Middle frontal gyrus (tissue), 1 donor: ENCODE data around the gene CT55.
"Not testable (repeated sequence)": the region's sequence is repeated elsewhere in the genome, so short reads cannot be mapped to it uniquely, and the experiment has no call there.

ENCODE experiments used
- DNase-seq: peaks from one replicate; pipeline ENCODE4 v3.0.0-alpha.2; 2015; ENCODE audit warnings: low spot score; ENCODE audit errors: extremely low spot score

The CT55 gene, protein sequence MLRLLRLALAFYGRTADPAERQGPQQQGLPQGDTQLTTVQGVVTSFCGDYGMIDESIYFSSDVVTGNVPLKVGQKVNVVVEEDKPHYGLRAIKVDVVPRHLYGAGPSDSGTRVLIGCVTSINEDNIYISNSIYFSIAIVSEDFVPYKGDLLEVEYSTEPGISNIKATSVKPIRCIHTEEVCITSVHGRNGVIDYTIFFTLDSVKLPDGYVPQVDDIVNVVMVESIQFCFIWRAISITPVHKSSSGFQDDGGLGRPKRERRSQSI

DNA sequence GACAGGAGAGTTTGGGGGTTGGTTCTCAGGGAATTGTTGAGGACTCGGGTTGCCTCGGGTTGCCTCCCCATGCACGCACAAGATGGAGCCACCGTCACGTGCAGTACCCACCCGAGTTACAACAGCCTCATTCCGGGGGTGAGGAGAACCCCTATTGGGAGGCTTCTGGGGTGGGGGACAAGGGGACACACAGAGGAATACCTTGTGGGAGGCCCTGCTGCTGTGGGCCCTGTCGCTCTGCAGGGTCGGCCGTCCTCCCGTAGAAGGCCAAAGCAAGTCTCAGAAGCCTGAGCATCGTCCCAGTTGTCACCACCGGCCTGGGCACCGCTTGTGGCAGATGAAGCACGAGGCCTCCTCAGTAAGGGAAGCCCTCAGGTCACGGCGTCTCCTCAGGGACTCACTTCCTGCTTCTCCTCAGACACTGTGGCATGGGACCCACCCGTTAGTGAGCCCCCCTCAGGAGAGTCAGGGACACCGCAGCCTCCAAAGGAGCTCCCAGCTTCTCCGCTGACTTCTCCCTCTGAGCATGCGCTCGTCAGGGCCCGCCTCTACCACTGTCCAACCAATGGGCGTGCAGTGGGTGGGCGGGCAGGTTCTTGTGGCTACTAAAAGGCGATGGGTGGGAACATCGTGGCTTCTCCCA is at the start of gene CT55:
Gene CT55, minus strand, starts transcription at position 522 of the 643 bp plus-strand sequence. Its CDS starts 227 bp downstream, at position 295.
- no peak for DNase-seq

DNA sequence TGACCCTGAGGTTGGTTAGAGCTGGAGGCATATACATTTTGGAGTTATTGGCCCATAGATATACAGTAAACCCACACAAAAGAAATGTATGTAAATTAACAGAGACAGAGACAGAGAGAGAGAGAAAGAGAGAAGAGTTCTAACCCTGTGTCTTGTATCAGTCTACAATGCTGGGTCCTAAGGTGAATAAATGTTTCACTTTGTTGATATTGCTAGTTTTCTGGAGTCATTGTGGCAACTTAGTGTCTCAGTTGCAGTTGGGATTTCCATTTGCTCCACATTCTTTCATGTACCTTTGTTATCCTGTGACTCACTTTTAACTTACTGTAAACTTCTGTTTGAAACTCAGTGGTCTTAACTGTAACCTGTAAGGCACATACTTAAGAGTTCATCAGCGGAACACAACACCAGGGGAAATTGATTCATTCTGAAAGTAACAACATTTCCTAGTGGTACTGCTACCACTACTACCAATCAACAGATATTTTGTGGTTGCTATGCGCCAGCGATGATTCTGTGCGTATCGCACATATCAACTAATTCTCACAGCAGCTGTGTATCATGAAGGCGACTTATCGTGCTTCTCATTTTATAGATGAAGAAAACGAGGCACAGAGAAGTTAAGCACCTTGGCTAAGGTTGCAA is 42.1 kb upstream of the CT55 start:
- no peak for DNase-seq

DNA sequence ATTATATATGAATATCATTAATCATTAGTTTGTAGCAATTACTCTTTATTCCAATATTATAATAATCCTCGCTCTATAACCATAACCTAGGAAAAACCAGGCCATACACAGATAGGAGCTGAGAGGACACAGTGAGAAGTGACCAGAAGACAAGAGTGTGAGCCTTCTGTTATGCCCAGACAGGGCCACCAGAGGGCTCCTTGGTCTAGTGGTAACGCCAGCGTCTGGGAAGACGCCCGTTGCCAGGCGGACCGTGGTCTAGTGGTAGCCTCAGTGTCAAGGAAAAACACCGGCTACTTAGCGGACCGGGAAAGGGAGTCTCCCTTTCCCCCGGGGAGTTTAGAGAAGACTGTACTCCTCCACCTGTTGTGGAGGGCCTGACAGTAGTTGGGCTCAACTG is 35.2 kb upstream of the CT55 start:
- not testable (repeated sequence) for DNase-seq

DNA sequence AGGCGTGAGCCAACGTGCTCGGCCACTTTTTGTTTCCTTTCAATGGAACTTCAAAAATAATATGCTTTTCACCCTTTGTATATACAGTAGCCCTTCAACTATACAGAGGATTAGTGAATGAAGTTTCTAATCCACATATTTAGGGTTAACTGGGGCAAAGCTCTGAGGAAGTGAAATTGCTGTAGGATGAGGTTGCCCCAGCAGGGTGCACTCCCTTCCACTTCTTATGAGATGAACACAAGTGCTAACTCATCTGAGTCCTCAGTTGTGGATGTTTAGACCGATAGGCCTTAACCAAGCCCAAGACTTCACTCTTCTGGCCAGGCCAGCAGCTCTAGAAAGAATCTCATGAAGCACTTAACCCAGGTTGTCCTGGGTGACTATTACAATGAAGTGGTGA is 29.1 kb upstream of the CT55 start:
- DNase-seq: no peak

DNA sequence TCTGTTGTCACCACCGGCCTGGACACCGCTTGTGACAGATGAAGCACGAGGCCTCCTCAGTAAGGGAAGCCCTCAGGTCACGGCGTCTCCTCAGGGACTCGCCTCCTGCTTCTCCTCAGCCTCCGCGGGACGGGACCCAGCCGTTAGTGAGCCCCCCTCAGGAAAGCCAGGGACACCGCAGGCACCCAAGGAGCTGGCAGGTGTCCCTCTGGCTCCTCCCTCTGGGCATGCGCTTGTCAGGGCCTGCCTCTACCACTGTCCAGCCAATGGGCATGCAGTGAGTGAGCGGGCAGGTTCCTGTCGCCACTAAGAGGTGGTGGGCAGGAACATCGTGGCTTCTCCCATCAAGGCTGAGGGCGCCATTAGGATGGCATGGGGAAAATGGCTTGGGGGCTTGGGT is 23.5 kb upstream of the CT55 start:
- no peak for DNase-seq

DNA sequence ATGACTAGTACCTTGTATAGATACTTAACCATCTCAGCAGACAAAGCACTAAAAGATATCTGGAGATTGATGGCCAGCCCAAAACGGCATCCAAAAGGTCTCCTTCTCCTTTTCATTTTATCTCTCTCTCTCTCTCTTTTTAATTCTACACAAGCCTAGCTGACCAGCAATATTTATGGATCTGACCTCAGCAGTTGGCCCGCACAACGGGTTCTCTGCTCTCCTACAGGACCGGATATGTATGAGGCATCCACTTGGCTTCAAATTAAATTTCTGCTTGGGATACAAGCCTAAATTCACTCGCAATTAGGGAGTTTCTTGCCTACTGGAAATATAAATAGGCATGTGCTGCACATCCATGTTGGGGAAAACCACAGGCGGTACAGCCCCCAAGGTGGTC is 22.5 kb upstream of the CT55 start:
- no peak for DNase-seq

DNA sequence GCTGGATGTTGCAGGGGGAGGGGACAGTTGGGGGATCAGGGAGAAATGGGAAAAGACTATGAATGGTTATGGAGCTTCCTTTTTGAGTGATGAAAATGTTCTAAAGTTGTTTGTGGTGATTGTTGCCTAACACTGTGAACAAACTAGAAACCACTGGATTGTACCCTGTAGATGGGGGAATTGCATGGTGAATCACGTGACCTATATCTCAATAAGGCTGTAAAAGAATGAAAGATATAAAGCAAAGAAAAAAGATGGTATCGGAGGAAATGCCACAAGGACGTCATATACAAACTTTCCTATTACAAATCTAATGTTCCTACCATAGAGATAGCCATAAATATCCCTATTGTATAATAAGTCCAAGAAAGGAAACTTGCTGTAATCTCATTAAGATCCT is 20.6 kb upstream of the CT55 start:
- DNase-seq: no peak

DNA sequence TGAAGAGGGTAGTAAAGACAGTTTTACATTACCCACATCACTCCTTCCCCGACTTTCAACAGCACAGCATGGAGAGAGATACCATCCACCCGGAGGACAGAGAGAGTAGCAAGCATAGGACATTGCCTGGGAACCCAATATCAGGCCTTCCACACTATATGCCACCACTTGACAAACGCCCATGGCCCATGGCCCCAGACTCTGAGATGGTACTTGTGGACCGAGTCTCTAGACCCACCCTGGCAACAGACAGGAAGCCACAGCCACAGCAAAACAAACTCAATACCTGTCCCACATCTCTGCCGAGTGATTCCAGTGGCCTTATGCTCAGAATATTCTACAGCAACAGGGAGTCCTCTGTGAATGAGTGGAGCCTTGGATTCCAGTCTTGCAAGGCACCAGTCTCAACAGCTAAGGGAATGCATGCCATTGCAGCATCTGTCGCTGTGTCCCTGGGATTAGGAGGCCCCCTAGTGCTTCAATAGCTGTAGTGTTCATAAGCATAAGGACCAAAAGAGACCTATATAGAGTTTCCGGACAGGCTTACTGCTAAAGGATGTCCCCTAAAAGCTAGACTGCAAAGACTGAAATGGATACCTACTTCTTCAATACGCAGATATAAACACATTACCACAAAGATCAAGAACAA is 14.7 kb upstream of the CT55 start:
- no peak for DNase-seq

DNA sequence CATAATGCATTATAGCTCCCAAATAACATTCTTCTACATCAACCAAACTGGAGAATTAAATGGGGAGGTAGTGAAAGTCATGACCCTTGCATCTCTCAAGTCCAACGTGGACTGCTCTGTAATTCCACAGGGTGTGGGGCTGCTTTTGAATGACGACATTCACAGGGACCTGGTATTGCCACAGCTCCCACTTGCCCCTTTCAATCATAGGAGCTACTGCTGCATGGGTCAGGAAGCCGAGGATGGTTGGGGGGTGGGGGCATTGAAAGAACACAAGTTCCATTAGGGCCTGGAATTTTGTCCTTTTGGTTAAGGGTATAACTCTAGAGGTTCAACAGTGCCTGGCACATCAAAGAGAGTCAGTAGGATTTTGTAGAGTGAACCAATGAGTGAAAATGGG is 7.4 kb upstream of the CT55 start:
- DNase-seq: no peak

DNA sequence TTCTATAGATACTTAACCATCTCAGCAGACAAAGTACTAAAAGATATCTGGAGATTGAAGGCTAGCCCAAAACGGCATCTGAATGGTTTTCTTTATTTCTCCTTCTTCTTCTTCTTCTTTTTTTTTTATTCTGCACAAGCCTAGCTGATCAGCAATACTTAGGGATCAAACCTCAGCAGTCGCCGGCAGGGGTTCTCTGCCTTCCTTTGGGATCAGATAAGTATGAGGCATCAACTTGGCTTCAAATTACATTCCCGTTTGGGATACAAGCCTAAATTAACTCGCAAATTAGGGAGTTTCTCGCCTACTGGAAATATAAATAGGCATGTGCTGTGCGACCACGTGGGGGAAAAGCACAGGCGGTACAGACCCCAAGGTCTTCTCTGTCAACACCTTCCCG is 730 bp downstream of the CT55 start:
- DNase-seq: no peak

DNA sequence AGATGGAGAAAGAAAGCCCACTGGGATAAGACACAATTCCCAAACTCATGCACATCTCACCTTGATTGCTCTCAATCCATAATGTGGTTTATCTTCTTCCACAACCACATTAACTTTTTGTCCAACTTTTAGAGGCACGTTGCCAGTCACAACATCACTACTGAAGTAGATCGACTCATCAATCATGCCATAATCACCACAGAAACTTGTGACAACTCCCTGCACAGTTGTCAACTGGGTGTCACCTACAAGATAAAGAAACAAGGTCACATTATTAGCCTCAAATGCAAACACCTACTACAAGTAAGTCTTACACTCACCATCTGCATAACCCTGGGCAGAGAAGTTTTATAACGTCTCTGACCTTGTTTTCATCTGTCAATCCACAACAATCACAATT is 1.7 kb downstream of the CT55 start:
- not testable (repeated sequence) for DNase-seq

DNA sequence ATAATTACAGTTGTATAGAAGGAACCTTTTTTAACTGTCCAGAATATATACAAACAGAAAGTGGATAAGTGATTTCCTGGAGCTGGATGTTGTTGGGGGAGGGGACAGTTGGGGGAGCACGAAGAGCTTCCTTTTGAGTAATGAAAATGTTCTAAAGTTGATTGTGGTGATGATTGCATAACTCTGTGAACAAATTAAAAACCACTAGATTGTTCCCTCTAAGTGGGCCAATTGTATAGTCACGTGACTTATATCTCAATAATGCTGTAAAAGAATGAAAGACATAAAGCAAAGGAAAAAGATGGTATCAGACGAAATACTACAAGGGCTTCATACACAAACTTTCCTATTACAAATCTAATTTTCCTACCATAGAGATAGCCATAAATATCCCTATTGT is 2.7 kb downstream of the CT55 start:
- no peak for DNase-seq

DNA sequence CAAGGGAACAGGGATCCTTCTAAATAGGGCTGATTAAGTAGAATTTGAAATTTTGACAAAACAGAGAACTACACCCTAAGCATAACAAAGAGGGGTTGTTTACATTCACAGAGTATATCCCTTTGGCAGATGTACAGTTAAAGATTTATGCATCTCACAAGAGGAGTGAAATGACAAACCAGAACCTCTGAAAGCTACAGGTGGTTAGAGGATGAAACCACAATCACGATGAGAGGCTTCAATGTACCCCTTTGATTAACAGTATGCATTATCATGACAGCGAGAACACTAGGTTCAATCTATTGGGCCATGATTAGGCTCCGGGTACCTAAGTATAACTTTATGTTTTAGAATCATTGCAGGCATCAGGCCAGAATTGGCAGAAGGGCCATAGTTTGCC is 16.5 kb downstream of the CT55 start:
- DNase-seq: not testable (repeated sequence)

DNA sequence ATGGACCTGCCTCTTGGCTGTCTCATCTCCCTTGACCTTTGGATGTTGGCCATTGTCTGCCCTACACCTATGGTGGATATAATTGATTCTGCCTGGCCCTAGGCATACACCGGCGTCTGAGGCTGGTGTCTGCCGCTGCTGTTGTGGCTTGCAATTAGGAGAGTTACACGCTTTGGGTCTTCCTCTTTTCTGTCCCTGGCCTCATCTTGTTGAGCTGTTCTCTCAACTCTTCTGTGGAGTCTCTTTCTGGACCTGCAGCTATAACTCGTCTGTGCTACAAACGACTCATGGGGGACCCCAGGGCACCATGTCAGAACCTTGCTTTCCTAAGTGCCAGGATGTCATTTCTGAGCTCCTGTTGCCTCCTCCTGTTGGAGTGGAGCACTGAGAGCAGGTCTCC is 45.1 kb downstream of the CT55 start:
- DNase-seq: not testable (repeated sequence)

DNA sequence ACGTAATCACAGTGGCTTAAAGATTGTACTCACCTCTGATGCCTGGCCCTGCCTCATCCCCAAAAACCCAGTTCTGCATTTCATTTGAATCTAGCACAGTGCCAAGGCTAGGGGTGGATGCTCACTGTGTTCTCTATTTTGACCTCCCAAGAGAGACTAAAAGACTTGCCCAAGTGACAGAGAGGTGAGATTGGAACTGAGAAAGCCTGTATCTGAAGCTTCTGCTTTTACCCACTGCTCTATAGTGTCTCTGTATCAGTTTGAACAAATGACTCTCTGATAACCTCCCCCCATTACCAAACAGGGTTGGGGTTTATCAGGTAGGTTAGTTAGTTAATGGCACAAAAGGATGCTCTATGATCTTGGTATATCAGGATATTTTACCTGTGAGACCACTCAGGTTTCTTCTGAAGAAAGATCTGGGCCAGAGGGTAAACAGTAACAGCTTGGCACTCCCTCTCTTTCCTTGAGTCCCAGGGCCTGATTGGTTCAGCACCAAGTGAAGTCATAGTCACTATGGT is 51.1 kb downstream of the CT55 start, which contains the start of gene ETDB:
Gene ETDB, minus strand, starts transcription at position 471 of the 521 bp plus-strand sequence. CDS start 1,265 bp downstream, outside the sequence.
- DNase-seq: not testable (repeated sequence)

DNA sequence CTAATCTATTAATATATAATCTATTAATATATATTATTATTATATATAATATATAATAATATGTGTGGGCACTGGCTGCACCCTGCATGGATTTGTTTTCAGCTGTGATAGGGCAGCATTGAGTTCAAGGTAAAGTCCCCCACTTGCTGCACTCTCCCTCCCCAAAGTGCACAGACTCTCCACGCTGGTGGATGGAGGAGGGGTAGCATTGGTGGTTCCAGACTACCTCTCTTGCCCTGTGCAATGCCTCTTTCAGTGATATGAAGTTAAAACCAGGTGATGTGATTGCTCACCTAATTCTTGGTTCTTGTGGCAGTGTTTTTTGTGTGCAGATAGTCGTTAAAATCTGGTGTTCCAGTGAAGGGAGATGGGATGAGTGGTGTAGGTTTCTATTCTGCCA is 55.1 kb downstream of the CT55 start:
- DNase-seq: not testable (repeated sequence)

DNA sequence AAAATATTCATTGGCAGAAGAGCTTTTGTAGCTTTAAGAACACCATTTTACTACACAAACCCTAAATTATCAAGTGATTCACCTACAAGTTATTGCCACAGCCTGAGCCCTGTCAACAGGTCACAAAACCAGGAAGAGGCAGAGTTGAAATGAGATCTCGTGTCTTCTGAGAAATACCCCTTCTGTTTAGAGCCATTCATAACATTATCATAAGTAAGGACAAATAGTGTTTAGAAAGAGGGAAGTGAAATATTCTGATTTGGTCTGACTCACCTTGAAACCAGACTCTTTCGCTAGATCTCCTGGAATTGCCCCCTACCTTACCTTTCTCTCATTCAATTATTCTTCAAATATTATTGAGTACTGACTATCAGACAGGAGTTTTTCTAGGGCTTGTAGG is 56.8 kb downstream of the CT55 start:
- DNase-seq: no peak

DNA sequence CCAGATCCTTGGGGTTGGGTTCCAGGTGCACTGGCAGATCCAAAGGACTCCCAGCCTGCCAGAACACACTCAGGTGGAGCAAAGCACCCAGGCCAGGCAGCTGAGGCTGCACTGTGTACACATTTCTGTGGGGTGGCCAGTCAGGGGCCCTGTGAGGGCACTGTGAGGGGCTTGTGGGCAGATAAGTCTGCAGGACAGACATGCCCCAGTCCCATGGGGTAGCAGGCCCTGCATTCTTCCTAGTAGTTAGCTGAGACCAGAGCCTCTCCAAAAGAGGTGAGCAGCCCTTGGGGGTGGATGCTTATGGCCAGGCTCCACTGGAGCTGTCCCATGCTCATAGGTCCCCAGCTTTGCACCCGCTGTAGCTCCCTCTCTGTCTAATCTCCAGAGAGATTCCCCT is 58.5 kb downstream of the CT55 start:
- no peak for DNase-seq

DNA sequence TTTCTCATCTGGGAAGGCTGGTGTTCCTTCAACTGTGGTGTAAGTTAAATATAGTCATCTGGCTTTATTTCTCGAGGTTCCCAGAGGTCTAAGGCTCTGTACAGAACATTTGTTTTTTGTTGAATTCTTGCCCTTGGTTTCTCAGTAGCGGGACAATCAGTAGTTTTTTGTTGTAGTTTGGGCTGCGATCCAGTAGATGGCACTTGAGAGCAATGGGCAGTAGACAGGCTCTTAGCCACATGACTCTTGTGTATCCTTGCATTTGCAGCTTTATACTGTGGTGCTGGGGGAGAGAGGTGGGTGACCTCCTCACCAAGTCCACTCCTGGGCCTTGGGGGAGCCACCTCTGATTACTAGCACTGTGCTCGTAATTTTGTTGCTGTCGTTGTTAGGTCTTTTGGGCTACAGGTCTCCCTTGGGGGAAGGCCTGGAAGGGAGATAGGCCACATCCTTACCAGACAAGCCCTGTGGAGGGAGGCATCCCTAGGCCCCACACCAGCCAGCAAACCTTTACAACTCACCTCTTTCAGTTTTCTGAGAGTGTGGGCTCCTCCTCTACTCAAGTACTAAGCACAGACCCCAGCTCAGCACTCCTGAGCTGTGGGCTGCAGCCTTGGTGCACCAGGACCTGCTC is 59.0 kb downstream of the CT55 start:
- DNase-seq: no peak

DNA sequence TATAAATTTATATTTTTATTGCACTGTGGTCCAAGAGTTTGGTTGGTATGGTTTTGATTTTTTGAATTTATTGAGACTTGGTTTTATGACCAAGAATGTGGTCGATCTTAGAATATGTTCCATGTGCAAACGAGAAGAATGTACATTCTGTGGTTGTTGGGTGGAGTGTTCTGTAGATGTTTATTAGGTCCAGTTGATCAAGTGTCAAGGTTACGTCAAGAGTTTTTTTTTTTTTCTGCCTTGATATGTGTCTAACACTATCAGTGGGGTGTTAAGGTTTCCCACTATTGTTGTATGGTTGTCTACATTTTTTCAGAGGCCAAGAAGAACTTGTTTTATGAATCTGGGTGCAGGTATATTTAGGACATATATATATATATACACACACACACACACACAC is 61.6 kb downstream of the CT55 start:
- no peak for DNase-seq
